SK-N-SH (cell line): ENCODE measurements around the gene ZNF354C. TPM values are rescaled to one million over a fixed set of nuclear protein-coding genes. Genes with fewer than 3 reads are reported as not detected.

Source experiments
- CTCF ChIA-PET: fragments of 300-600, 350-600 bp; formaldehyde crosslinking; extraction: SDS; loops from one replicate; lab custom pipeline; 2021; lab: Yijun Ruan, JAX
- POLR2A ChIA-PET: fragments of 350-600 bp; sonication (Branson Sonifier 250); formaldehyde crosslinking; extraction: SDS; loops from one replicate; lab custom pipeline; 2020; ENCODE audit warnings: antibody characterized with exemption, inconsistent platforms; lab: Yijun Ruan, JAX
- DNase-seq: peaks from one replicate; pipeline ENCODE4 v3.0.0; 2012
- H2AFZ ChIP-seq: fragments of 200-600 bp; sonication (generic); 2 replicates; pipeline ENCODE4 v1.8.1; 2016; ENCODE audit warnings: antibody characterized with exemption, mild to moderate bottlenecking, low read depth
- H3F3A ChIP-seq: fragments of 200-600 bp; sonication (generic); replicated peaks from 2 replicates; pipeline ENCODE3; 2016; ENCODE audit warnings: antibody characterized with exemption, mild to moderate bottlenecking; ENCODE audit not compliant: insufficient read depth
- H3K27ac ChIP-seq, 2 experiments: fragments of 200-500 bp in 1 of 2; fragments of 200-600 bp in 1 of 2; sonication (Bioruptor generic) in 1 of 2; sonication (generic), shearing (Covaris generic) in 1 of 2; 2 replicates each; pipeline versions ENCODE4 v1.5.1 to v1.6.1; 2014 to 2016; ENCODE audit warnings: low read depth in 2 of 2, inconsistent platforms in 1 of 2, low read length in 1 of 2, mild to moderate bottlenecking in 1 of 2, mixed read lengths in 1 of 2
- H3K27me3 ChIP-seq: fragments of 200-600 bp; sonication (generic), shearing (Covaris generic); 2 replicates; pipeline ENCODE4 v1.6.1; 2016; ENCODE audit warnings: mixed run types; ENCODE audit not compliant: insufficient read depth
- H3K36me3 ChIP-seq, 2 experiments: fragments of 200-500 bp in 1 of 2; fragments of 200-600 bp in 1 of 2; sonication (Bioruptor generic) in 1 of 2; sonication (generic) in 1 of 2; replicated peaks in 1 of 2; 2 replicates each; pipeline versions ENCODE3 to v1.5.1; 2014 to 2016; ENCODE audit warnings: low read length in 1 of 2, mild to moderate bottlenecking in 1 of 2; ENCODE audit not compliant: insufficient read depth in 2 of 2, control insufficient read depth in 1 of 2
- H3K4me1 ChIP-seq, 2 experiments: fragments of 200-500 bp in 1 of 2; fragments of 200-600 bp in 1 of 2; sonication (Bioruptor generic) in 1 of 2; sonication (generic), shearing (Covaris generic) in 1 of 2; 2 replicates each; pipeline versions ENCODE4 v1.5.1 to v1.6.1; 2014 to 2016; ENCODE audit warnings: low read depth in 1 of 2, low read length in 1 of 2, mixed run types in 1 of 2; ENCODE audit not compliant: insufficient read depth in 2 of 2, control insufficient read depth in 1 of 2
- H3K4me2 ChIP-seq: fragments of 200-600 bp; sonication (generic), shearing (Covaris generic); 2 replicates; pipeline ENCODE4 v1.6.1; 2017; ENCODE audit warnings: mixed run types
- H3K4me3 ChIP-seq, 2 experiments: fragments of 200-500 bp in 1 of 2; fragments of 200-600 bp in 1 of 2; sonication (Bioruptor generic) in 1 of 2; sonication (generic), shearing (Covaris generic) in 1 of 2; 2 replicates each; pipeline versions ENCODE4 v1.5.1 to v1.8.1; 2014 to 2016; ENCODE audit warnings: low read depth in 2 of 2, inconsistent platforms in 1 of 2, low read length in 1 of 2, mild to moderate bottlenecking in 1 of 2, mixed read lengths in 1 of 2, moderate library complexity in 1 of 2
- H3K79me2 ChIP-seq: fragments of 200-600 bp; sonication (generic); 2 replicates; pipeline ENCODE4 v1.8.1; 2017; ENCODE audit warnings: mild to moderate bottlenecking; ENCODE audit not compliant: insufficient read depth
- H3K9ac ChIP-seq: fragments of 200-600 bp; sonication (generic); 2 replicates; pipeline ENCODE4 v1.6.1; 2017; ENCODE audit warnings: mixed run types
- H3K9me2 ChIP-seq: fragments of 200-600 bp; sonication (generic); 2 replicates; pipeline ENCODE4 v1.6.1; 2017; ENCODE audit warnings: mixed run types
- H3K9me3 ChIP-seq: fragments of 200-600 bp; sonication (generic); 2 replicates; pipeline ENCODE4 v1.6.1; 2017; ENCODE audit warnings: mixed run types, mild to moderate bottlenecking, moderate library complexity
- H4K20me1 ChIP-seq: fragments of 200-600 bp; sonication (generic); 2 replicates; pipeline ENCODE4 v1.6.1; 2017; ENCODE audit warnings: mild to moderate bottlenecking, mixed run types; ENCODE audit not compliant: insufficient read depth
- CHD2 ChIP-seq: fragments of 150-350 bp; IDR thresholded peaks from 2 replicates; pipeline ENCODE4 v1.6.1; 2018; ENCODE audit warnings: low read length; ENCODE audit not compliant: partially characterized antibody
- ELF1 ChIP-seq: IDR thresholded peaks from 2 replicates; pipeline ENCODE4 v1.4.0; 2012
- EZH2phosphoT487 ChIP-seq: fragments of 200-600 bp; sonication (generic); IDR thresholded peaks from 2 replicates; pipeline ENCODE4 v1.6.1; 2017; ENCODE audit warnings: low read depth, mixed run types, mild to moderate bottlenecking, antibody characterized with exemption, moderate library complexity, borderline replicate concordance
- FOXJ3 ChIP-seq: sonication (generic); formaldehyde crosslinking; IDR thresholded peaks from 2 replicates; pipeline ENCODE4 v1.5.1; 2020; ENCODE audit warnings: mild to moderate bottlenecking, missing genetic modification reagents
- GABPA ChIP-seq: IDR thresholded peaks from 2 replicates; pipeline ENCODE4 v1.4.0; 2012; ENCODE audit warnings: low read depth, mild to moderate bottlenecking
- GATA2 ChIP-seq: sonication (generic); formaldehyde crosslinking; IDR thresholded peaks from 2 replicates; pipeline ENCODE4 v1.5.0; 2020; ENCODE audit warnings: mild to moderate bottlenecking, missing genetic modification reagents
- JUND ChIP-seq: IDR thresholded peaks from 2 replicates; pipeline ENCODE4 v1.4.0; 2012
- MEF2A ChIP-seq: IDR thresholded peaks from 2 replicates; pipeline ENCODE4 v1.4.0; 2012; ENCODE audit warnings: low read depth, borderline replicate concordance
- MXI1 ChIP-seq: IDR thresholded peaks from 2 replicates; pipeline ENCODE4 v1.6.1; 2012; ENCODE audit warnings: mild to moderate bottlenecking, low read depth, low read length, improper control_type of control experiment
- NFIC ChIP-seq: IDR thresholded peaks from 2 replicates; pipeline ENCODE4 v1.4.0; 2012; ENCODE audit warnings: borderline replicate concordance
- POLR2AphosphoS5 ChIP-seq: IDR thresholded peaks from 2 replicates; pipeline ENCODE4 v1.6.1; 2012; ENCODE audit warnings: low read depth, low read length
- RAD21 ChIP-seq: IDR thresholded peaks from 2 replicates; pipeline ENCODE4 v1.6.1; 2012; ENCODE audit warnings: mild to moderate bottlenecking, low read length
- RFX5 ChIP-seq: IDR thresholded peaks from 2 replicates; pipeline ENCODE4 v1.6.1; 2012; ENCODE audit warnings: mild to moderate bottlenecking, improper control_type of control experiment, low read length
- RXRA ChIP-seq: IDR thresholded peaks from 2 replicates; pipeline ENCODE4 v1.4.0; 2012; ENCODE audit warnings: low read depth, mild to moderate bottlenecking, borderline replicate concordance
- SMC3 ChIP-seq: IDR thresholded peaks from 2 replicates; pipeline ENCODE4 v1.6.1; 2012; ENCODE audit warnings: low read depth, low read length, improper control_type of control experiment
- TAF1 ChIP-seq: IDR thresholded peaks from 2 replicates; pipeline ENCODE4 v1.6.1; 2012; ENCODE audit warnings: low read depth, mild to moderate bottlenecking, low read length, moderate library complexity, borderline replicate concordance
- TCF12 ChIP-seq: IDR thresholded peaks from 2 replicates; pipeline ENCODE4 v1.4.0; 2012
- ZBTB33 ChIP-seq: IDR thresholded peaks from 2 replicates; pipeline ENCODE4 v1.4.0; 2012; ENCODE audit warnings: low read depth, borderline replicate concordance
- WGBS: methylation state at CpG from one replicate; pipeline ENCODE4 v1.1.6; 2017; ENCODE audit warnings: low lambda C conversion rate; 5-methylcytosine and 5-hydroxymethylcytosine counted together
- polyA plus RNA-seq, 3 experiments: library from polyadenylated mRNA; depleted of rRNA; stranded (reverse); fragments of >200 nt; gene quantifications; 2 replicates each; pipeline ENCODE4 v1.2.3, GENCODE V29; 2012
- TF ChIP-seq, protein P1 (sequence below): fragments of 200-600 bp; sonication (generic); IDR thresholded peaks from 2 replicates; pipeline ENCODE4 v1.6.1; 2017; ENCODE audit warnings: antibody characterized with exemption, mild to moderate bottlenecking, moderate library complexity
- TF ChIP-seq, protein P2 (sequence below): IDR thresholded peaks from 2 replicates; pipeline ENCODE4 v1.6.1; 2012; ENCODE audit warnings: mild to moderate bottlenecking, low read depth, low read length, moderate library complexity
- TF ChIP-seq, protein P3 (sequence below): IDR thresholded peaks from 2 replicates; pipeline ENCODE4; 2012

The ZNF354C gene
- polyA plus RNA-seq, 1 of the 3 experiments (the other 2 are of a cell fraction) = 1.1 TPM

- Histone ChIP-seq H3K27ac (no peak overlapping the region), H3K9me2 (no peaks in the 10 kb centered on the region), H3F3A (no peaks in the 10 kb centered on the region), H2AFZ (no peak overlapping the region), H3K4me3 (no peak overlapping the region; a peak in 1 of 4 replicates), H3K79me2 (no peaks in the 10 kb centered on the region), H3K9ac (no peak overlapping the region), H3K4me1 (no peaks in the 10 kb centered on the region), H3K4me2 (no peak overlapping the region), H3K9me3 (no peaks in the 10 kb centered on the region), H3K36me3 (no peaks in the 10 kb centered on the region), H4K20me1 (no peaks in the 10 kb centered on the region), H3K27me3 (no peaks in the 10 kb centered on the region)
- 38% methylated on average over 7 of the region's 7 CpGs for WGBS
- no peak for DNase-seq
- ChIA-PET POLR2A (no interaction called here), CTCF (no interaction called here)
- TF ChIP-seq GATA2 (CRISPR knock-in tag) (no peak), ZBTB33 (no peak)
Measured at GRCh38 chr5:179114756-179115155, 54.6 kb downstream of the ZNF354C start.

DNA sequence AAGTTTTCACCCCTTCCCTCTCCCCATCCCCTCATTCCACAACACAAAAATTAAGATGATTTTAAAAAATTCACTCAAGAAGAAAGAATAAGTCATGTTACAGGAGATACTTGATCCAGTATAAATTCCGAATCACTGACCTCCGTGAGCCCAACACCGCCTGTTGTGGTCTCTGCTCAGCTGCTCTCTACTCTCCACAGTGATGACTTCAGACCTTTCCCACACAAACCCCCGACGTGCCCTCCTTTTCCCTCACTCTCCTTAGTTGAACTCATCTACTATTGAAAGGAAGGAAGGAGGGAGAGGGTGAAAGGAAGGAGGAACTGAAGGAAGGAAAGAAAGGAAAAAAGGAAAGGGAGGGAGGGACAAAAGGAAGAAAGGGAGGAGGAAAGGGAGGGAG is 55.1 kb downstream of the ZNF354C start:
- CTCF ChIA-PET = no interaction called here
- H3K4me2 ChIP-seq = no peak overlapping the region
- no peaks in the 10 kb centered on the region for H3K27me3 ChIP-seq
- WGBS = 28% methylated on average over 5 of the region's 5 CpGs
- H3K9me3 ChIP-seq = no peaks in the 10 kb centered on the region
- no peak overlapping the region for H3K27ac ChIP-seq
- H3K9ac ChIP-seq = no peak overlapping the region
- DNase-seq = no peak
- no peak for TF ChIP-seq SMC3
- TF ChIP-seq MEF2A = no peak
- TF ChIP-seq RFX5 = no peak
- no peak for TF ChIP-seq TCF12
- TF ChIP-seq RXRA = no peak
- TF ChIP-seq, protein P1, sequence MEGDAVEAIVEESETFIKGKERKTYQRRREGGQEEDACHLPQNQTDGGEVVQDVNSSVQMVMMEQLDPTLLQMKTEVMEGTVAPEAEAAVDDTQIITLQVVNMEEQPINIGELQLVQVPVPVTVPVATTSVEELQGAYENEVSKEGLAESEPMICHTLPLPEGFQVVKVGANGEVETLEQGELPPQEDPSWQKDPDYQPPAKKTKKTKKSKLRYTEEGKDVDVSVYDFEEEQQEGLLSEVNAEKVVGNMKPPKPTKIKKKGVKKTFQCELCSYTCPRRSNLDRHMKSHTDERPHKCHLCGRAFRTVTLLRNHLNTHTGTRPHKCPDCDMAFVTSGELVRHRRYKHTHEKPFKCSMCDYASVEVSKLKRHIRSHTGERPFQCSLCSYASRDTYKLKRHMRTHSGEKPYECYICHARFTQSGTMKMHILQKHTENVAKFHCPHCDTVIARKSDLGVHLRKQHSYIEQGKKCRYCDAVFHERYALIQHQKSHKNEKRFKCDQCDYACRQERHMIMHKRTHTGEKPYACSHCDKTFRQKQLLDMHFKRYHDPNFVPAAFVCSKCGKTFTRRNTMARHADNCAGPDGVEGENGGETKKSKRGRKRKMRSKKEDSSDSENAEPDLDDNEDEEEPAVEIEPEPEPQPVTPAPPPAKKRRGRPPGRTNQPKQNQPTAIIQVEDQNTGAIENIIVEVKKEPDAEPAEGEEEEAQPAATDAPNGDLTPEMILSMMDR = no peak
- no peak for TF ChIP-seq POLR2AphosphoS5
- TF ChIP-seq, protein P2, sequence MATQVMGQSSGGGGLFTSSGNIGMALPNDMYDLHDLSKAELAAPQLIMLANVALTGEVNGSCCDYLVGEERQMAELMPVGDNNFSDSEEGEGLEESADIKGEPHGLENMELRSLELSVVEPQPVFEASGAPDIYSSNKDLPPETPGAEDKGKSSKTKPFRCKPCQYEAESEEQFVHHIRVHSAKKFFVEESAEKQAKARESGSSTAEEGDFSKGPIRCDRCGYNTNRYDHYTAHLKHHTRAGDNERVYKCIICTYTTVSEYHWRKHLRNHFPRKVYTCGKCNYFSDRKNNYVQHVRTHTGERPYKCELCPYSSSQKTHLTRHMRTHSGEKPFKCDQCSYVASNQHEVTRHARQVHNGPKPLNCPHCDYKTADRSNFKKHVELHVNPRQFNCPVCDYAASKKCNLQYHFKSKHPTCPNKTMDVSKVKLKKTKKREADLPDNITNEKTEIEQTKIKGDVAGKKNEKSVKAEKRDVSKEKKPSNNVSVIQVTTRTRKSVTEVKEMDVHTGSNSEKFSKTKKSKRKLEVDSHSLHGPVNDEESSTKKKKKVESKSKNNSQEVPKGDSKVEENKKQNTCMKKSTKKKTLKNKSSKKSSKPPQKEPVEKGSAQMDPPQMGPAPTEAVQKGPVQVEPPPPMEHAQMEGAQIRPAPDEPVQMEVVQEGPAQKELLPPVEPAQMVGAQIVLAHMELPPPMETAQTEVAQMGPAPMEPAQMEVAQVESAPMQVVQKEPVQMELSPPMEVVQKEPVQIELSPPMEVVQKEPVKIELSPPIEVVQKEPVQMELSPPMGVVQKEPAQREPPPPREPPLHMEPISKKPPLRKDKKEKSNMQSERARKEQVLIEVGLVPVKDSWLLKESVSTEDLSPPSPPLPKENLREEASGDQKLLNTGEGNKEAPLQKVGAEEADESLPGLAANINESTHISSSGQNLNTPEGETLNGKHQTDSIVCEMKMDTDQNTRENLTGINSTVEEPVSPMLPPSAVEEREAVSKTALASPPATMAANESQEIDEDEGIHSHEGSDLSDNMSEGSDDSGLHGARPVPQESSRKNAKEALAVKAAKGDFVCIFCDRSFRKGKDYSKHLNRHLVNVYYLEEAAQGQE = no peak
- TF ChIP-seq ELF1 = no peak
- TF ChIP-seq NFIC = no peak
- TF ChIP-seq GABPA = no peak
- TF ChIP-seq EZH2phosphoT487 = no peak
- no peak for TF ChIP-seq CHD2
- TF ChIP-seq, protein P3, sequence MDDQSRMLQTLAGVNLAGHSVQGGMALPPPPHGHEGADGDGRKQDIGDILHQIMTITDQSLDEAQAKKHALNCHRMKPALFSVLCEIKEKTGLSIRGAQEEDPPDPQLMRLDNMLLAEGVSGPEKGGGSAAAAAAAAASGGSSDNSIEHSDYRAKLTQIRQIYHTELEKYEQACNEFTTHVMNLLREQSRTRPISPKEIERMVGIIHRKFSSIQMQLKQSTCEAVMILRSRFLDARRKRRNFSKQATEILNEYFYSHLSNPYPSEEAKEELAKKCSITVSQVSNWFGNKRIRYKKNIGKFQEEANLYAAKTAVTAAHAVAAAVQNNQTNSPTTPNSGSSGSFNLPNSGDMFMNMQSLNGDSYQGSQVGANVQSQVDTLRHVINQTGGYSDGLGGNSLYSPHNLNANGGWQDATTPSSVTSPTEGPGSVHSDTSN = no peak
- TF ChIP-seq JUND = no peak
- TF ChIP-seq RAD21 = no peak
- TF ChIP-seq MXI1 = no peak
- no peak for TF ChIP-seq TAF1
- no peak for TF ChIP-seq FOXJ3
- H2AFZ ChIP-seq = no peak overlapping the region
- POLR2A ChIA-PET = no interaction called here
- H3K36me3 ChIP-seq = no peaks in the 10 kb centered on the region
- H3K79me2 ChIP-seq = no peaks in the 10 kb centered on the region
- H3K4me1 ChIP-seq = no peaks in the 10 kb centered on the region
- H3K4me3 ChIP-seq = no peak overlapping the region
- no peaks in the 10 kb centered on the region for H3F3A ChIP-seq
- H3K9me2 ChIP-seq = no peaks in the 10 kb centered on the region
- no peaks in the 10 kb centered on the region for H4K20me1 ChIP-seq
